Measurements from ENCODE around the gene HNF1A.

The HNF1A gene

DNA sequence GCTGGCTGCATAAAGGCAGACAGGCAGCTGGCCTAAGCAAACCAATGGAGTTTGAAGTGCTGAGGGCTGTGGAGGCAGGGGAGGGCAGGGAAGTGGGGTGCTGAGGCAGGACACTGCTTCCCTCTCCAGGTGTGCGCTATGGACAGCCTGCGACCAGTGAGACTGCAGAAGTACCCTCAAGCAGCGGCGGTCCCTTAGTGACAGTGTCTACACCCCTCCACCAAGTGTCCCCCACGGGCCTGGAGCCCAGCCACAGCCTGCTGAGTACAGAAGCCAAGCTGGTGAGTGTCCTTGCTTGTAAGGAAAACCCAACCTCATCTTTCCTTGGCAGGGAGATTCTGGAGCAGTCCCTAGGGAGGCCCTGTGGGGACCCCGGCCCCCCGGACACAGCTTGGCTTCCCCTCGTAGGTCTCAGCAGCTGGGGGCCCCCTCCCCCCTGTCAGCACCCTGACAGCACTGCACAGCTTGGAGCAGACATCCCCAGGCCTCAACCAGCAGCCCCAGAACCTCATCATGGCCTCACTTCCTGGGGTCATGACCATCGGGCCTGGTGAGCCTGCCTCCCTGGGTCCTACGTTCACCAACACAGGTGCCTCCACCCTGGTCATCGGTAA lies 17.9 kb downstream of the HNF1A start:
- TF ChIP-seq ZFX (IDR thresholded peaks at IDR 0.05; ENCODE audit: borderline replicate concordance): no peak
- TF ChIP-seq, protein P1, sequence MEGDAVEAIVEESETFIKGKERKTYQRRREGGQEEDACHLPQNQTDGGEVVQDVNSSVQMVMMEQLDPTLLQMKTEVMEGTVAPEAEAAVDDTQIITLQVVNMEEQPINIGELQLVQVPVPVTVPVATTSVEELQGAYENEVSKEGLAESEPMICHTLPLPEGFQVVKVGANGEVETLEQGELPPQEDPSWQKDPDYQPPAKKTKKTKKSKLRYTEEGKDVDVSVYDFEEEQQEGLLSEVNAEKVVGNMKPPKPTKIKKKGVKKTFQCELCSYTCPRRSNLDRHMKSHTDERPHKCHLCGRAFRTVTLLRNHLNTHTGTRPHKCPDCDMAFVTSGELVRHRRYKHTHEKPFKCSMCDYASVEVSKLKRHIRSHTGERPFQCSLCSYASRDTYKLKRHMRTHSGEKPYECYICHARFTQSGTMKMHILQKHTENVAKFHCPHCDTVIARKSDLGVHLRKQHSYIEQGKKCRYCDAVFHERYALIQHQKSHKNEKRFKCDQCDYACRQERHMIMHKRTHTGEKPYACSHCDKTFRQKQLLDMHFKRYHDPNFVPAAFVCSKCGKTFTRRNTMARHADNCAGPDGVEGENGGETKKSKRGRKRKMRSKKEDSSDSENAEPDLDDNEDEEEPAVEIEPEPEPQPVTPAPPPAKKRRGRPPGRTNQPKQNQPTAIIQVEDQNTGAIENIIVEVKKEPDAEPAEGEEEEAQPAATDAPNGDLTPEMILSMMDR (IDR thresholded peaks at IDR 0.05): no peak
- H3K27ac ChIP-seq: no peak overlapping the region

DNA sequence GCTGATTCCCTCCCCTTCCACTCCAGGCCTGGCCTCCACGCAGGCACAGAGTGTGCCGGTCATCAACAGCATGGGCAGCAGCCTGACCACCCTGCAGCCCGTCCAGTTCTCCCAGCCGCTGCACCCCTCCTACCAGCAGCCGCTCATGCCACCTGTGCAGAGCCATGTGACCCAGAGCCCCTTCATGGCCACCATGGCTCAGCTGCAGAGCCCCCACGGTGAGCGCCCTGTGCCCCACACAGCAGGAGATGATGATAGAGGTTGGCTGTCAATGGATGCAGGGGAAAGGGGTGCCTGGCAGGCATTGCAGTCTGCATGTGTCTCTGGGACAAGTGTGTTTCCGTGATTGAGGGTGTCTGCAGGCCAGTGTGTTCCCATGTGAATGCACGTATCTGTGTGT lies 19.1 kb downstream of the HNF1A start:
- no peak for TF ChIP-seq ZFX (IDR thresholded peaks at IDR 0.05; ENCODE audit: borderline replicate concordance)
- TF ChIP-seq, protein P1 (IDR thresholded peaks at IDR 0.05): no peak
- H3K27ac ChIP-seq: peak overlapping the region; percentile 40; the same call in 1 of the 2 replicates

DNA sequence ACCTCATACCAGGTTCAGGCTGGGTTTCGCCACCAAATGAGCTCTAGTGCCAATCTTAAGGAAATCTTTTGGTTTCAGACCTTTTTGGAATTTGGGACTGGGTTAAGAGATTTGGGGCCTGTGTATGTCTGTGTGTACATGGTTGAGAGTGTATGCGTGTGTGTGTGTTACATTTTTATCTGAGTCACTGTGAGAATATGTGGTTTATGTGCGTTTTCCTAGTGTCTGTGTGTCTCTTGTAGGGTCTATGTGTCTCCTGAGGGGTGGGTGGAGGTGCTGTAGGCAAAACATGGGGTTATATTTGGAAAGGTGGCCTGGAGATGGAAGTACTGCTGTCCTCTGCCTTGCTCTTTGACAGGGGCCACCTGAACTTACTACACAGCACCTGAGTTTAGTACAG lies 20.1 kb downstream of the HNF1A start:
- no peak for TF ChIP-seq ZFX (IDR thresholded peaks at IDR 0.05; ENCODE audit: borderline replicate concordance)
- TF ChIP-seq, protein P1 (IDR thresholded peaks at IDR 0.05): no peak
- H3K27ac ChIP-seq: peak overlapping the region; percentile 40; the same call in 1 of the 2 replicates

DNA sequence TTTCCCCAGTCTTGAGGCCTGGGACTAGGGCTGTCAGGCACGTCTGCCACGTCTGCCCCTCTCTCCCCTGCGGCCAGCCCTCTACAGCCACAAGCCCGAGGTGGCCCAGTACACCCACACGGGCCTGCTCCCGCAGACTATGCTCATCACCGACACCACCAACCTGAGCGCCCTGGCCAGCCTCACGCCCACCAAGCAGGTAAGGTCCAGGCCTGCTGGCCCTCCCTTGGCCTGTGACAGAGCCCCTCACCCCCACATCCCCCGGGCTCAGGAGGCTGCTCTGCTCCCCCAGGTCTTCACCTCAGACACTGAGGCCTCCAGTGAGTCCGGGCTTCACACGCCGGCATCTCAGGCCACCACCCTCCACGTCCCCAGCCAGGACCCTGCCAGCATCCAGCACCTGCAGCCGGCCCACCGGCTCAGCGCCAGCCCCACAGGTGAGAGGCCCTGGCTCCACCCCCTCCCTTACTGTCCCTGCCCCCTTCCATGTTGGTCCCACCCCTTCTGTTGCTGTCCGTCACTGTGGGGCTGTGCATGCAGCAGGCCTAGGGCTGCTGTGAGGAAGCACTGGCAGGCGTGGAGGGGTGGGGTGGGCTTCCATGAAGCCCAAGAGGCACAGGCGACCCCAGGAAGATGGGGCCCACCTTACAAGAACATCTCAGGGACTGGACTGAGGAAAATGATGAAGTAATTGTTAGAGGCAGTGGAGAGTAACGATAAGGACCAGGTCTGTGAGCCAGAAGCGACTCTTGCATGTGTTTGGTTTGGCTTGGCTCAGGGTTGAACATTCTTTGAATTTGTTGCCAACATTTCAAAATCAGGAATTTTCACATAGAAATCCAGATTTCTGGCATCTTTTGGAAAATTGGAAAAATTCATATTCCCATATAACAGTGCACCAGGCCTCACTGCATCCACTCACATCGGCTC lies 21.1 kb downstream of the HNF1A start:
- TF ChIP-seq, protein P1 (IDR thresholded peaks at IDR 0.05): no peak
- no peak for TF ChIP-seq ZFX (IDR thresholded peaks at IDR 0.05; ENCODE audit: borderline replicate concordance)
- 0 out of 2 replicates have a peak overlapping the region, but pooled peaks have one; percentile 17 for H3K27ac ChIP-seq

DNA sequence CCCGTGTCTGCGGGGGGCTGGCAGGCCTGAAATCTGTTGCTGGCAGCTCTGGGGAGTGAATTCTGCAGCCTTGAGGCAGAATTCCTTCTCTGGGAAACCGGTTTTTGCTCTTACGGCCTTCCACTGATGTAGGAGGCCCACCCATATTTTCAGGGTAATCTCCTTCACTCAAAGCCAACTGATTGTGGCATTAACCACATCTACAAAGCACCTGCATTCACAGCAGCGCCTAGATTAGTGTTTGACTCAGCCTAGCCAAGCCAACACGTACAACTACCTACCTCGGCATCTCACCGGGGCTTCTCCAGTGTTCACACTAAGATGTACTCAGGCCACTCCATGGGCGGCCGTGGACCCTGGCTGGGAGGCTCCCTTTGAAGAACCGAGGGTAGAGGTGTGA lies 22.2 kb downstream of the HNF1A start:
- TF ChIP-seq, protein P1 (IDR thresholded peaks at IDR 0.05): no peak
- no peak for TF ChIP-seq ZFX (IDR thresholded peaks at IDR 0.05; ENCODE audit: borderline replicate concordance)
- H3K27ac ChIP-seq: 0 out of 2 replicates have a peak overlapping the region, but pooled peaks have one; percentile 5

DNA sequence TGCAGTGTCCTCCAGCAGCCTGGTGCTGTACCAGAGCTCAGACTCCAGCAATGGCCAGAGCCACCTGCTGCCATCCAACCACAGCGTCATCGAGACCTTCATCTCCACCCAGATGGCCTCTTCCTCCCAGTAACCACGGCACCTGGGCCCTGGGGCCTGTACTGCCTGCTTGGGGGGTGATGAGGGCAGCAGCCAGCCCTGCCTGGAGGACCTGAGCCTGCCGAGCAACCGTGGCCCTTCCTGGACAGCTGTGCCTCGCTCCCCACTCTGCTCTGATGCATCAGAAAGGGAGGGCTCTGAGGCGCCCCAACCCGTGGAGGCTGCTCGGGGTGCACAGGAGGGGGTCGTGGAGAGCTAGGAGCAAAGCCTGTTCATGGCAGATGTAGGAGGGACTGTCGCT lies 22.7 kb downstream of the HNF1A start:
- no peak for TF ChIP-seq ZFX (IDR thresholded peaks at IDR 0.05; ENCODE audit: borderline replicate concordance)
- TF ChIP-seq, protein P1 (IDR thresholded peaks at IDR 0.05): no peak
- H3K27ac ChIP-seq: no peak overlapping the region

Measured in 22Rv1 (cell line).